MM.1S (cell line): ENCODE results near the gene LHFPL5.

Experiments
- EZH2 ChIP-seq: fragments of 300-600 bp; sonication (generic); optimal IDR thresholded peaks from 2 replicates; pipeline ENCODE3; 2017; ENCODE audit warnings: low read depth, mild to moderate bottlenecking, antibody characterized with exemption, low read length, mixed read lengths
- TF ChIP-seq, protein P1 (sequence below): fragments of 300-600 bp; sonication (generic); IDR thresholded peaks from 2 replicates; pipeline ENCODE4 v1.5.1; 2016; ENCODE audit warnings: antibody characterized with exemption, low read length, mixed read lengths

DNA sequence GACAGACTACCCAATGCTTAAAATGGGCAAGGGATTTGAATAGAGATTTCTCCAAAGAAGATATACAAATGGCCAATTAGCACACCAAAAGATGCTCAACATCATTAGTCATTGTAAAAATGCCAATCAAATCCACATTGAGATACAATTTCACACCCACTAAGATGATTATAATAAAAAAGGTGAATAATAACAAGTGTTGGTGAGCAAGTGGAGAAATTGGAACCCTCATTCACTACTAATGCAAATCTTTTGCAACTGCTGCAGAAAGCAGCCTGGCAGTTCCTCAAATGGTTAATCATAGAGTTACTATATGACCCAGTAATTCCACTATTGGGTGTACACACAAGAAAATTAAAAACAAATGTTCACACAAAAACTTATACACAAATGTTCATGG lies 12.4 kb downstream of the LHFPL5 start:
- no peak for TF ChIP-seq EZH2
- TF ChIP-seq, protein P1, sequence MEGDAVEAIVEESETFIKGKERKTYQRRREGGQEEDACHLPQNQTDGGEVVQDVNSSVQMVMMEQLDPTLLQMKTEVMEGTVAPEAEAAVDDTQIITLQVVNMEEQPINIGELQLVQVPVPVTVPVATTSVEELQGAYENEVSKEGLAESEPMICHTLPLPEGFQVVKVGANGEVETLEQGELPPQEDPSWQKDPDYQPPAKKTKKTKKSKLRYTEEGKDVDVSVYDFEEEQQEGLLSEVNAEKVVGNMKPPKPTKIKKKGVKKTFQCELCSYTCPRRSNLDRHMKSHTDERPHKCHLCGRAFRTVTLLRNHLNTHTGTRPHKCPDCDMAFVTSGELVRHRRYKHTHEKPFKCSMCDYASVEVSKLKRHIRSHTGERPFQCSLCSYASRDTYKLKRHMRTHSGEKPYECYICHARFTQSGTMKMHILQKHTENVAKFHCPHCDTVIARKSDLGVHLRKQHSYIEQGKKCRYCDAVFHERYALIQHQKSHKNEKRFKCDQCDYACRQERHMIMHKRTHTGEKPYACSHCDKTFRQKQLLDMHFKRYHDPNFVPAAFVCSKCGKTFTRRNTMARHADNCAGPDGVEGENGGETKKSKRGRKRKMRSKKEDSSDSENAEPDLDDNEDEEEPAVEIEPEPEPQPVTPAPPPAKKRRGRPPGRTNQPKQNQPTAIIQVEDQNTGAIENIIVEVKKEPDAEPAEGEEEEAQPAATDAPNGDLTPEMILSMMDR = no peak
